PFSK-1 (cell line): Measurements from ENCODE around the gene DOCK4.

Experiments used
- FOXP2 ChIP-seq: optimal IDR thresholded peaks from 2 replicates; pipeline ENCODE3; 2011; ENCODE audit warnings: borderline replicate concordance, control low read depth, inconsistent platforms; ENCODE audit not compliant: insufficient read depth; ENCODE audit errors: extremely low read length, extremely low read depth
- POLR2AphosphoS5 ChIP-seq: IDR thresholded peaks from 2 replicates; pipeline ENCODE4 v1.6.1; 2012; ENCODE audit warnings: low read depth, mild to moderate bottlenecking, control low read depth, low read length, moderate library complexity
- SIN3A ChIP-seq: IDR thresholded peaks from 2 replicates; pipeline ENCODE4 v1.6.1; 2012; ENCODE audit warnings: mild to moderate bottlenecking, low read length, moderate library complexity, borderline replicate concordance; ENCODE audit not compliant: insufficient read depth
- TF ChIP-seq, protein P1 (sequence below), 2 experiments: IDR thresholded peaks; 2 replicates each; pipeline versions ENCODE4 v1.6.1 to v1.8.0; 2011 to 2012; ENCODE audit warnings: low read depth in 2 of 2, low read length in 2 of 2, control low read depth in 1 of 2, inconsistent platforms in 1 of 2, mild to moderate bottlenecking in 1 of 2, moderate library complexity in 1 of 2; ENCODE audit not compliant: insufficient read depth in 1 of 2

DNA sequence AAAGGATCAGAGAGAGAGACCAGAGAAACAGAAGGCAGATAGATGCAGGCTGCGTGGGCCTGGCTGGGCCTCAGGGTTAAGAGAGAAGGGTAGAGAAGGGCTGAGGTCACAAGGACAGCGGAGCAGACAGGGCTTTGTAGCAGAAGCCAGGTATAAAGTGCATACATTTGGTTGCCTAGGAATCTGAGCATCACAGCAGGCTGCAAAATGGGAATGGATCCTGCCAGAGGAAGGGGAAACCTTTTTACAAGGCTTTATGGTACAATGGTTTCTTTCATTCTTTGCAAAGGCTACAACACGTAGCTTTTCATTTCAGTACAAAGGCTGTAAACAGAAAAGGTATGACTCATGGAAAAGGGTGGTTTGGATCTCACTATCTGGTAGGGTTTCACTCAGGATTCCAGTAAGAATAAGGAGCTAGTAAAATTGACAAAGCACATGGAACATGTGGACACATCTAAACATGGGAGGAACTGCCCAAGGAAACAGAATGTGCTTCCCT, 275.1 kb downstream of the DOCK4 start:
- TF ChIP-seq POLR2AphosphoS5 (no peak), FOXP2 (no peak), SIN3A (no peak)
- TF ChIP-seq, protein P1, sequence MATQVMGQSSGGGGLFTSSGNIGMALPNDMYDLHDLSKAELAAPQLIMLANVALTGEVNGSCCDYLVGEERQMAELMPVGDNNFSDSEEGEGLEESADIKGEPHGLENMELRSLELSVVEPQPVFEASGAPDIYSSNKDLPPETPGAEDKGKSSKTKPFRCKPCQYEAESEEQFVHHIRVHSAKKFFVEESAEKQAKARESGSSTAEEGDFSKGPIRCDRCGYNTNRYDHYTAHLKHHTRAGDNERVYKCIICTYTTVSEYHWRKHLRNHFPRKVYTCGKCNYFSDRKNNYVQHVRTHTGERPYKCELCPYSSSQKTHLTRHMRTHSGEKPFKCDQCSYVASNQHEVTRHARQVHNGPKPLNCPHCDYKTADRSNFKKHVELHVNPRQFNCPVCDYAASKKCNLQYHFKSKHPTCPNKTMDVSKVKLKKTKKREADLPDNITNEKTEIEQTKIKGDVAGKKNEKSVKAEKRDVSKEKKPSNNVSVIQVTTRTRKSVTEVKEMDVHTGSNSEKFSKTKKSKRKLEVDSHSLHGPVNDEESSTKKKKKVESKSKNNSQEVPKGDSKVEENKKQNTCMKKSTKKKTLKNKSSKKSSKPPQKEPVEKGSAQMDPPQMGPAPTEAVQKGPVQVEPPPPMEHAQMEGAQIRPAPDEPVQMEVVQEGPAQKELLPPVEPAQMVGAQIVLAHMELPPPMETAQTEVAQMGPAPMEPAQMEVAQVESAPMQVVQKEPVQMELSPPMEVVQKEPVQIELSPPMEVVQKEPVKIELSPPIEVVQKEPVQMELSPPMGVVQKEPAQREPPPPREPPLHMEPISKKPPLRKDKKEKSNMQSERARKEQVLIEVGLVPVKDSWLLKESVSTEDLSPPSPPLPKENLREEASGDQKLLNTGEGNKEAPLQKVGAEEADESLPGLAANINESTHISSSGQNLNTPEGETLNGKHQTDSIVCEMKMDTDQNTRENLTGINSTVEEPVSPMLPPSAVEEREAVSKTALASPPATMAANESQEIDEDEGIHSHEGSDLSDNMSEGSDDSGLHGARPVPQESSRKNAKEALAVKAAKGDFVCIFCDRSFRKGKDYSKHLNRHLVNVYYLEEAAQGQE (IDR thresholded peaks at IDR 0.05; ENCODE audit: insufficient read depth in 1 of 2, low read depth in 2 of 2, low read length in 2 of 2): no peak
